Measurements from ENCODE around the gene GCK.

GCK gene

GRCh38 chr7:44157116-44158080 is 31.8 kb downstream of the GCK start:
- Histone ChIP-seq H3K9me3 (ENCODE audit: low read length) (no peaks in the 10 kb centered on the region), H3K27ac (ENCODE audit: low read depth, low read length) (no peak overlapping the region), H3K9ac (ENCODE audit: low read length) (no peak overlapping the region), H3K4me1 (ENCODE audit: insufficient read depth, low read length) (no peaks in the 10 kb centered on the region), H3K27me3 (ENCODE audit: control insufficient read depth in 1 of 2, insufficient read depth in 2 of 2, low read length in 2 of 2) (no peaks in the 10 kb centered on the region), H3K4me3 (ENCODE audit: low read depth in 1 of 2, low read length in 2 of 2) (no peak overlapping the region), H3K36me3 (ENCODE audit: insufficient read depth, low read length) (no peaks in the 10 kb centered on the region)

- H3K36me3 ChIP-seq (ENCODE audit: insufficient read depth, low read length) = no peaks in the 10 kb centered on the region
- no peak overlapping the region for H3K9ac ChIP-seq (ENCODE audit: low read length)
- no peak overlapping the region for H3K4me3 ChIP-seq (ENCODE audit: low read depth in 1 of 2, low read length in 2 of 2)
- H3K27me3 ChIP-seq (ENCODE audit: control insufficient read depth in 1 of 2, insufficient read depth in 2 of 2, low read length in 2 of 2) = no peaks in the 10 kb centered on the region
- H3K4me1 ChIP-seq (ENCODE audit: insufficient read depth, low read length) = no peaks in the 10 kb centered on the region
- no peaks in the 10 kb centered on the region for H3K9me3 ChIP-seq (ENCODE audit: low read length)
- no peak overlapping the region for H3K27ac ChIP-seq (ENCODE audit: low read depth, low read length)
Observed at GRCh38 chr7:44156453-44157010, 32.7 kb downstream of the GCK start.

- Histone ChIP-seq H3K9ac (ENCODE audit: low read length) (no peak overlapping the region), H3K9me3 (ENCODE audit: low read length) (no peaks in the 10 kb centered on the region), H3K27ac (ENCODE audit: low read depth, low read length) (no peak overlapping the region), H3K36me3 (ENCODE audit: insufficient read depth, low read length) (no peaks in the 10 kb centered on the region), H3K4me1 (ENCODE audit: insufficient read depth, low read length) (no peaks in the 10 kb centered on the region), H3K27me3 (ENCODE audit: control insufficient read depth in 1 of 2, insufficient read depth in 2 of 2, low read length in 2 of 2) (no peaks in the 10 kb centered on the region), H3K4me3 (ENCODE audit: low read depth in 1 of 2, low read length in 2 of 2) (no peak overlapping the region)
Observed at GRCh38 chr7:44155191-44156185, 33.8 kb downstream of the GCK start.

- Histone ChIP-seq H3K4me1 (ENCODE audit: insufficient read depth, low read length) (no peaks in the 10 kb centered on the region), H3K36me3 (ENCODE audit: insufficient read depth, low read length) (no peaks in the 10 kb centered on the region), H3K27me3 (ENCODE audit: control insufficient read depth in 1 of 2, insufficient read depth in 2 of 2, low read length in 2 of 2) (no peaks in the 10 kb centered on the region), H3K4me3 (ENCODE audit: low read depth in 1 of 2, low read length in 2 of 2) (no peak overlapping the region), H3K9me3 (ENCODE audit: low read length) (no peaks in the 10 kb centered on the region), H3K27ac (ENCODE audit: low read depth, low read length) (no peak overlapping the region), H3K9ac (ENCODE audit: low read length) (no peak overlapping the region)
Observed at GRCh38 chr7:44154703-44155102, 34.5 kb downstream of the GCK start.

GRCh38 chr7:44153948-44154335 is 35.3 kb downstream of the GCK start:
- no peak overlapping the region for H3K27ac ChIP-seq (ENCODE audit: low read depth, low read length)
- no peaks in the 10 kb centered on the region for H3K36me3 ChIP-seq (ENCODE audit: insufficient read depth, low read length)
- H3K27me3 ChIP-seq (ENCODE audit: control insufficient read depth in 1 of 2, insufficient read depth in 2 of 2, low read length in 2 of 2) = no peaks in the 10 kb centered on the region
- H3K4me1 ChIP-seq (ENCODE audit: insufficient read depth, low read length) = no peaks in the 10 kb centered on the region
- H3K4me3 ChIP-seq (ENCODE audit: low read depth in 1 of 2, low read length in 2 of 2) = no peak overlapping the region
- no peak overlapping the region for H3K9ac ChIP-seq (ENCODE audit: low read length)
- H3K9me3 ChIP-seq (ENCODE audit: low read length) = no peaks in the 10 kb centered on the region

- no peak overlapping the region for H3K9ac ChIP-seq (ENCODE audit: low read length)
- H3K4me1 ChIP-seq (ENCODE audit: insufficient read depth, low read length) = no peaks in the 10 kb centered on the region
- no peaks in the 10 kb centered on the region for H3K36me3 ChIP-seq (ENCODE audit: insufficient read depth, low read length)
- no peak overlapping the region for H3K27ac ChIP-seq (ENCODE audit: low read depth, low read length)
- no peaks in the 10 kb centered on the region for H3K27me3 ChIP-seq (ENCODE audit: control insufficient read depth in 1 of 2, insufficient read depth in 2 of 2, low read length in 2 of 2)
- H3K9me3 ChIP-seq (ENCODE audit: low read length) = no peaks in the 10 kb centered on the region
- H3K4me3 ChIP-seq (ENCODE audit: low read depth in 1 of 2, low read length in 2 of 2) = no peak overlapping the region
Observed at GRCh38 chr7:44152971-44153947, 36.0 kb downstream of the GCK start.

- Histone ChIP-seq H3K27ac (ENCODE audit: low read depth, low read length) (no peak overlapping the region), H3K9me3 (ENCODE audit: low read length) (no peaks in the 10 kb centered on the region), H3K4me3 (ENCODE audit: low read depth in 1 of 2, low read length in 2 of 2) (no peak overlapping the region), H3K4me1 (ENCODE audit: insufficient read depth, low read length) (no peaks in the 10 kb centered on the region), H3K9ac (ENCODE audit: low read length) (no peak overlapping the region), H3K27me3 (ENCODE audit: control insufficient read depth in 1 of 2, insufficient read depth in 2 of 2, low read length in 2 of 2) (no peaks in the 10 kb centered on the region), H3K36me3 (ENCODE audit: insufficient read depth, low read length) (no peaks in the 10 kb centered on the region)
Observed at GRCh38 chr7:44151956-44152355, 37.3 kb downstream of the GCK start.

- H3K9ac ChIP-seq (ENCODE audit: low read length) = no peak overlapping the region
- H3K4me1 ChIP-seq (ENCODE audit: insufficient read depth, low read length) = no peaks in the 10 kb centered on the region
- H3K27ac ChIP-seq (ENCODE audit: low read depth, low read length) = no peak overlapping the region
- H3K4me3 ChIP-seq (ENCODE audit: low read depth in 1 of 2, low read length in 2 of 2) = no peak overlapping the region
- no peaks in the 10 kb centered on the region for H3K9me3 ChIP-seq (ENCODE audit: low read length)
- no peaks in the 10 kb centered on the region for H3K36me3 ChIP-seq (ENCODE audit: insufficient read depth, low read length)
- H3K27me3 ChIP-seq (ENCODE audit: control insufficient read depth in 1 of 2, insufficient read depth in 2 of 2, low read length in 2 of 2) = peaks cover 0 to 5% of the 10 kb centered on the region in 2 donors
Observed at GRCh38 chr7:44150966-44151941, 38.0 kb downstream of the GCK start.

GRCh38 chr7:44150466-44150832 is 38.8 kb downstream of the GCK start:
- Histone ChIP-seq H3K27me3 (ENCODE audit: control insufficient read depth in 1 of 2, insufficient read depth in 2 of 2, low read length in 2 of 2) (peaks cover 0 to 11% of the 10 kb centered on the region in 2 donors), H3K27ac (ENCODE audit: low read depth, low read length) (no peak overlapping the region), H3K4me3 (ENCODE audit: low read depth in 1 of 2, low read length in 2 of 2) (no peak overlapping the region), H3K9ac (ENCODE audit: low read length) (no peak overlapping the region), H3K4me1 (ENCODE audit: insufficient read depth, low read length) (no peaks in the 10 kb centered on the region), H3K9me3 (ENCODE audit: low read length) (no peaks in the 10 kb centered on the region), H3K36me3 (ENCODE audit: insufficient read depth, low read length) (no peaks in the 10 kb centered on the region)

All from muscle layer of colon (tissue), 2 donors.